ENCODE results near the gene ILRUN. TPM values are rescaled to one million over a fixed set of nuclear protein-coding genes. Genes with fewer than 3 reads are reported as not detected.

The ILRUN gene
- total and polyA plus RNA-seq, 2 experiments from 2014 or later = 17.6 to 80.1 TPM

- no peaks in the 10 kb centered on the region for H3K79me2 ChIP-seq (replicated peaks; ENCODE audit: insufficient read depth)
- Mint-ChIP-seq H3K9me3 (peaks cover 10% of the 10 kb centered on the region; the same call in 2 of the 3 replicates), H3K4me1 (peaks cover 22% of the 10 kb centered on the region), H3K36me3 (ENCODE audit: low read depth) (peaks cover 5% of the 10 kb centered on the region; the same call in 1 of the 3 replicates), H3K27me3 (ENCODE audit: insufficient read depth, low read depth, poor library complexity) (peaks cover 5% of the 10 kb centered on the region), H3K4me3 (no peak overlapping the region), H3K27ac (peak overlapping the region; percentile 75; the same call in 1 of the 2 replicates)
- DNase-seq (ENCODE audit: low spot score) (no peak), ATAC-seq (no peak)
- TF ChIP-seq JUNB (IDR thresholded peaks at IDR 0.05; ENCODE audit: unreplicated experiment) (no peak), POLR2AphosphoS5 (IDR thresholded peaks at IDR 0.05; ENCODE audit: low read depth) (no peak), EZH2 (IDR thresholded peaks at IDR 0.05; ENCODE audit: low read depth, unreplicated experiment) (no peak), ZNF114 (CRISPR knock-in tag; IDR thresholded peaks at IDR 0.05) (no peak), EZH2phosphoT487 (IDR thresholded peaks at IDR 0.05; ENCODE audit: unreplicated experiment) (no peak), NANOG (IDR thresholded peaks at IDR 0.05; ENCODE audit: borderline replicate concordance) (no peak), ZNF331 (CRISPR knock-in tag; IDR thresholded peaks at IDR 0.05; ENCODE audit: low read depth) (no peak), STAT1 (IDR thresholded peaks at IDR 0.05; ENCODE audit: unreplicated experiment) (no peak), CREB1 (CRISPR knock-in tag; IDR thresholded peaks at IDR 0.05; ENCODE audit: low read depth) (no peak), ETS1 (IDR thresholded peaks at IDR 0.05) (no peak)
- TF ChIP-seq, protein P1, sequence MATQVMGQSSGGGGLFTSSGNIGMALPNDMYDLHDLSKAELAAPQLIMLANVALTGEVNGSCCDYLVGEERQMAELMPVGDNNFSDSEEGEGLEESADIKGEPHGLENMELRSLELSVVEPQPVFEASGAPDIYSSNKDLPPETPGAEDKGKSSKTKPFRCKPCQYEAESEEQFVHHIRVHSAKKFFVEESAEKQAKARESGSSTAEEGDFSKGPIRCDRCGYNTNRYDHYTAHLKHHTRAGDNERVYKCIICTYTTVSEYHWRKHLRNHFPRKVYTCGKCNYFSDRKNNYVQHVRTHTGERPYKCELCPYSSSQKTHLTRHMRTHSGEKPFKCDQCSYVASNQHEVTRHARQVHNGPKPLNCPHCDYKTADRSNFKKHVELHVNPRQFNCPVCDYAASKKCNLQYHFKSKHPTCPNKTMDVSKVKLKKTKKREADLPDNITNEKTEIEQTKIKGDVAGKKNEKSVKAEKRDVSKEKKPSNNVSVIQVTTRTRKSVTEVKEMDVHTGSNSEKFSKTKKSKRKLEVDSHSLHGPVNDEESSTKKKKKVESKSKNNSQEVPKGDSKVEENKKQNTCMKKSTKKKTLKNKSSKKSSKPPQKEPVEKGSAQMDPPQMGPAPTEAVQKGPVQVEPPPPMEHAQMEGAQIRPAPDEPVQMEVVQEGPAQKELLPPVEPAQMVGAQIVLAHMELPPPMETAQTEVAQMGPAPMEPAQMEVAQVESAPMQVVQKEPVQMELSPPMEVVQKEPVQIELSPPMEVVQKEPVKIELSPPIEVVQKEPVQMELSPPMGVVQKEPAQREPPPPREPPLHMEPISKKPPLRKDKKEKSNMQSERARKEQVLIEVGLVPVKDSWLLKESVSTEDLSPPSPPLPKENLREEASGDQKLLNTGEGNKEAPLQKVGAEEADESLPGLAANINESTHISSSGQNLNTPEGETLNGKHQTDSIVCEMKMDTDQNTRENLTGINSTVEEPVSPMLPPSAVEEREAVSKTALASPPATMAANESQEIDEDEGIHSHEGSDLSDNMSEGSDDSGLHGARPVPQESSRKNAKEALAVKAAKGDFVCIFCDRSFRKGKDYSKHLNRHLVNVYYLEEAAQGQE (IDR thresholded peaks at IDR 0.05; ENCODE audit: unreplicated experiment) = no peak
- TF ChIP-seq, protein P2, sequence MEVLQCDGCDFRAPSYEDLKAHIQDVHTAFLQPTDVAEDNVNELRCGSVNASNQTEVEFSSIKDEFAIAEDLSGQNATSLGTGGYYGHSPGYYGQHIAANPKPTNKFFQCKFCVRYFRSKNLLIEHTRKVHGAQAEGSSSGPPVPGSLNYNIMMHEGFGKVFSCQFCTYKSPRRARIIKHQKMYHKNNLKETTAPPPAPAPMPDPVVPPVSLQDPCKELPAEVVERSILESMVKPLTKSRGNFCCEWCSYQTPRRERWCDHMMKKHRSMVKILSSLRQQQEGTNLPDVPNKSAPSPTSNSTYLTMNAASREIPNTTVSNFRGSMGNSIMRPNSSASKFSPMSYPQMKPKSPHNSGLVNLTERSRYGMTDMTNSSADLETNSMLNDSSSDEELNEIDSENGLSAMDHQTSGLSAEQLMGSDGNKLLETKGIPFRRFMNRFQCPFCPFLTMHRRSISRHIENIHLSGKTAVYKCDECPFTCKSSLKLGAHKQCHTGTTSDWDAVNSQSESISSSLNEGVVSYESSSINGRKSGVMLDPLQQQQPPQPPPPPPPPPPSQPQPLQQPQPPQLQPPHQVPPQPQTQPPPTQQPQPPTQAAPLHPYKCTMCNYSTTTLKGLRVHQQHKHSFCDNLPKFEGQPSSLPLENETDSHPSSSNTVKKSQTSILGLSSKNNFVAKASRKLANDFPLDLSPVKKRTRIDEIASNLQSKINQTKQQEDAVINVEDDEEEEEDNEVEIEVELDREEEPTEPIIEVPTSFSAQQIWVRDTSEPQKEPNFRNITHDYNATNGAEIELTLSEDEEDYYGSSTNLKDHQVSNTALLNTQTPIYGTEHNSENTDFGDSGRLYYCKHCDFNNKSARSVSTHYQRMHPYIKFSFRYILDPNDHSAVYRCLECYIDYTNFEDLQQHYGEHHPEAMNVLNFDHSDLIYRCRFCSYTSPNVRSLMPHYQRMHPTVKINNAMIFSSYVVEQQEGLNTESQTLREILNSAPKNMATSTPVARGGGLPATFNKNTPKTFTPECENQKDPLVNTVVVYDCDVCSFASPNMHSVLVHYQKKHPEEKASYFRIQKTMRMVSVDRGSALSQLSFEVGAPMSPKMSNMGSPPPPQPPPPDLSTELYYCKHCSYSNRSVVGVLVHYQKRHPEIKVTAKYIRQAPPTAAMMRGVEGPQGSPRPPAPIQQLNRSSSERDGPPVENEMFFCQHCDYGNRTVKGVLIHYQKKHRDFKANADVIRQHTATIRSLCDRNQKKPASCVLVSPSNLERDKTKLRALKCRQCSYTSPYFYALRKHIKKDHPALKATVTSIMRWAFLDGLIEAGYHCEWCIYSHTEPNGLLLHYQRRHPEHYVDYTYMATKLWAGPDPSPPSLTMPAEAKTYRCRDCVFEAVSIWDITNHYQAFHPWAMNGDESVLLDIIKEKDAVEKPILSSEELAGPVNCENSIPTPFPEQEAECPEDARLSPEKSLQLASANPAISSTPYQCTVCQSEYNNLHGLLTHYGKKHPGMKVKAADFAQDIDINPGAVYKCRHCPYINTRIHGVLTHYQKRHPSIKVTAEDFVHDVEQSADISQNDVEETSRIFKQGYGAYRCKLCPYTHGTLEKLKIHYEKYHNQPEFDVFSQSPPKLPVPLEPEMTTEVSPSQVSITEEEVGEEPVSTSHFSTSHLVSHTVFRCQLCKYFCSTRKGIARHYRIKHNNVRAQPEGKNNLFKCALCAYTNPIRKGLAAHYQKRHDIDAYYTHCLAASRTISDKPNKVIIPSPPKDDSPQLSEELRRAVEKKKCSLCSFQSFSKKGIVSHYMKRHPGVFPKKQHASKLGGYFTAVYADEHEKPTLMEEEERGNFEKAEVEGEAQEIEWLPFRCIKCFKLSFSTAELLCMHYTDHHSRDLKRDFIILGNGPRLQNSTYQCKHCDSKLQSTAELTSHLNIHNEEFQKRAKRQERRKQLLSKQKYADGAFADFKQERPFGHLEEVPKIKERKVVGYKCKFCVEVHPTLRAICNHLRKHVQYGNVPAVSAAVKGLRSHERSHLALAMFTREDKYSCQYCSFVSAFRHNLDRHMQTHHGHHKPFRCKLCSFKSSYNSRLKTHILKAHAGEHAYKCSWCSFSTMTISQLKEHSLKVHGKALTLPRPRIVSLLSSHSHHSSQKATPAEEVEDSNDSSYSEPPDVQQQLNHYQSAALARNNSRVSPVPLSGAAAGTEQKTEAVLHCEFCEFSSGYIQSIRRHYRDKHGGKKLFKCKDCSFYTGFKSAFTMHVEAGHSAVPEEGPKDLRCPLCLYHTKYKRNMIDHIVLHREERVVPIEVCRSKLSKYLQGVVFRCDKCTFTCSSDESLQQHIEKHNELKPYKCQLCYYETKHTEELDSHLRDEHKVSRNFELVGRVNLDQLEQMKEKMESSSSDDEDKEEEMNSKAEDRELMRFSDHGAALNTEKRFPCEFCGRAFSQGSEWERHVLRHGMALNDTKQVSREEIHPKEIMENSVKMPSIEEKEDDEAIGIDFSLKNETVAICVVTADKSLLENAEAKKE (CRISPR knock-in tag; IDR thresholded peaks at IDR 0.05) = no peak
- TF ChIP-seq, protein P3, sequence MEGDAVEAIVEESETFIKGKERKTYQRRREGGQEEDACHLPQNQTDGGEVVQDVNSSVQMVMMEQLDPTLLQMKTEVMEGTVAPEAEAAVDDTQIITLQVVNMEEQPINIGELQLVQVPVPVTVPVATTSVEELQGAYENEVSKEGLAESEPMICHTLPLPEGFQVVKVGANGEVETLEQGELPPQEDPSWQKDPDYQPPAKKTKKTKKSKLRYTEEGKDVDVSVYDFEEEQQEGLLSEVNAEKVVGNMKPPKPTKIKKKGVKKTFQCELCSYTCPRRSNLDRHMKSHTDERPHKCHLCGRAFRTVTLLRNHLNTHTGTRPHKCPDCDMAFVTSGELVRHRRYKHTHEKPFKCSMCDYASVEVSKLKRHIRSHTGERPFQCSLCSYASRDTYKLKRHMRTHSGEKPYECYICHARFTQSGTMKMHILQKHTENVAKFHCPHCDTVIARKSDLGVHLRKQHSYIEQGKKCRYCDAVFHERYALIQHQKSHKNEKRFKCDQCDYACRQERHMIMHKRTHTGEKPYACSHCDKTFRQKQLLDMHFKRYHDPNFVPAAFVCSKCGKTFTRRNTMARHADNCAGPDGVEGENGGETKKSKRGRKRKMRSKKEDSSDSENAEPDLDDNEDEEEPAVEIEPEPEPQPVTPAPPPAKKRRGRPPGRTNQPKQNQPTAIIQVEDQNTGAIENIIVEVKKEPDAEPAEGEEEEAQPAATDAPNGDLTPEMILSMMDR (conservative IDR thresholded peaks at IDR 0.05; ENCODE audit: low read depth in 2 of 2) = no peak
- peak overlapping the region; percentile 83 for H2AFZ ChIP-seq
- H3K9me2 ChIP-seq (ENCODE audit: insufficient read depth) = no peaks in the 10 kb centered on the region; the same call in 1 of the 2 replicates
- H3K4me3 ChIP-seq = no peak overlapping the region
- peaks cover 5% of the 10 kb centered on the region; the same call in 1 of the 2 replicates for H3K36me3 ChIP-seq (ENCODE audit: insufficient read depth)
- H3K4me1 ChIP-seq (ENCODE audit: insufficient read depth) = peaks cover 7% of the 10 kb centered on the region
- H3K4me2 ChIP-seq = no peak overlapping the region
- peak overlapping the region; percentile 65; the same call in 1 of the 2 replicates for H3K27ac ChIP-seq (ENCODE audit: low read depth)
- H4K20me1 ChIP-seq (replicated peaks; ENCODE audit: insufficient read depth) = no peaks in the 10 kb centered on the region
- H3K27me3 ChIP-seq (ENCODE audit: insufficient read depth) = no peaks in the 10 kb centered on the region
- 0 out of 2 replicates have a peak, but pooled peaks cover 3% of the 10 kb centered on the region for H3F3A ChIP-seq (replicated peaks; ENCODE audit: low read depth)
These were observed 25.9 kb upstream of the ILRUN start for GRCh38 chr6:34722451-34722850.

Data from GM23338 (cell line).